HG03196 (cell line): ENCODE measurements around the gene THTPA.

Experiments used
- ATAC-seq: cut with Tn5 transposase; IDR thresholded peaks from one replicate; pipeline ENCODE4 v1.9.1; 2021; ENCODE audit not compliant: unreplicated experiment

THTPA gene

DNA sequence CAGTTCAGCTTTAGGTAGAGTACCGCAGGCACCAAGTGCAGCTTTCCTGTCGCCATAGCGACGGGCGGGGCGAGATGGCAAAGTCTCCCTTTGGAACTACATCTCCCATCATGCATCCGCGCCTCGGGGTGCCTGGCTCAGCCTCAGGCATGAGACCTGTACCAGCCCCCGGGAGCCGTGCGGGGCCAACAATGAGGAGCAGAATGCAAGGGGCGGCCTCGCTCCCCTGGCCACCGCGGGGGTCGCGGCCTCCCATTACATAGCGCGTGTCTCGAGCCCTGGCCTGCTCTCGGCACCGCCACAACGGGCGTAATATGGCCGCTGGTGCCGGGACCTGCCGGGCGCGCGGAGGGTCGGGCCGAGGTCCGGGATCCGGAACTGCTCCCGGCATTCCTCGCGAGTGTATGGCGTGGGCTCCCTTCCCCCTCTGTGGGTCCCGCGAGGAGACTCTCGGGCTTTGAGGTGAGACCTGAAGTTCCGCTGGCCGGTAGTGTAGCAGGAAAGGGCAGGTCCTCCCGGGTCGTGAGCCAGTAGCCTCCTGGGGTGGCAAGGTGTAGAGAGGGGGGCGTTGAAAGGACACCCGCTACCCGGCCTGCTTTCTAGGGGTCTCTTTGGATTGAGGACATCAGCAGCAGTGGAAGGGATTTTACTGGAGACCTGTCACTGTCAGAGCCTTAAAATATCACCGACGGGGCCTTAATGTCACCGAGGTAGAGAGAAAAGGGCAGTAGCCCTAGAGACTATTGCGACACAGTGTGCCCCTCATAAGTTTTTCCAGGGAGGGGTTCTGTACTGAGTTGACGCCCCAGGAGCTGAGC lies at the start of gene THTPA:
THTPA (plus strand) TSS at position 390 of the 818 bp plus-strand sequence. CDS start 487 bp downstream, outside the sequence.
- peak; percentile 88 for ATAC-seq

DNA sequence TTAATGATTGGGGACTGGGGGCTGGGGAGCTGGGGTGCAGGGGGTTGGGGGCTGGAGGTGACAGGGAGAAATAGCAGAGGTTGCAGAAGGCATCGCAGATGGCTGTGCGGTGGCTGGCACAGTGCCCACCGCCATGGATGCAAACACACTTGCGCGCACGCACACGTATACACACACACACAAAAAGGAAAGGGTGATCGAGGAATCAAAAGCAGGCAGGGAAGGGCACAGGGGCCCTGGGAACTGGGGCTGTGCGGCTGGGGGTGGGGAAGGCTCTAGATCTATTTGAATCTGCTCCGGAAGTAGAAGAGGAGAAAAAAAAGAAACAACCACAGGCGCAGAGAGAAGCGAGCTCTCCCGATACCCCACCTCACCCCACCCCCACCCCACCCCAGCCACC lies 43.9 kb upstream of the THTPA start:
- ATAC-seq, result no peak

GRCh38 chr14:23513005-23513817 lies 42.9 kb upstream of the THTPA start:
- no peak for ATAC-seq

GRCh38 chr14:23513818-23514643 lies 42.0 kb upstream of the THTPA start:
- no peak for ATAC-seq

DNA sequence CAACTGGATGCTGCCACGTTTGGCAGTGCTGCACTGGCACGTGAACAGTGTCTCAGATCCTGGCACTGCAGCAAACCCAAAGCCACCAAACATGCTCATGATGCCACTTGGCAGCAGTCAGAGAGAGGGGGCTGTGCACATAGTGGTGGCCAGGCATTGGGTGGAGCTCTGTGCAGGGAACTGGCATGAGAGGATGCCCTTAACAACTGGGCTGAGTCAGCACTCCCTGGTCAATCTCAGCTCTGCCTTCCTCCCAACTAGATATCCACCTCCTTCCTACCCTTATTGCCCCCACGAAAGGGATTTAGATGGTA lies 41.5 kb upstream of the THTPA start:
- ATAC-seq, result no peak

- ATAC-seq, result no peak
These were observed 38.3 kb upstream of the THTPA start for GRCh38 chr14:23517650-23518326.

DNA sequence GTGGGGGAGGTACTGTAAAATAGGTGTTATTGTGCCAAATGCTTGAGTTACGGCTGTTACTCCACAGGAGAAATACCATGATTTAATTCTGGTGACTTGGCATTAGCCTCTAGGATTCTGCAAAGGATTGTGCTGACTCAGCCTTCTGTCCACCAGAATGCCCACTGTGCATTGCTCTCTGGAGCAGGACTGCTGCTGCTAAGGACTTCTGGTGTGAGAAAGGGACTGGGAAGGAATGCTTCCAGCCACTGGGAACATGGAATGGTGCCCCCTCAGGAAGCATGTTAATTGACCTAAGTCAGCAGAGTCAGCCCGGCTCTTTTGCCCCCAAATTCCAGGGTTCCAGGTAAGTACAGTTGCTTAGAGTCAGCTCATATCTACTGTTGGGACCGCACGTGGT lies 37.4 kb upstream of the THTPA start:
- ATAC-seq, result no peak

- ATAC-seq, result no peak
These were observed 35.1 kb upstream of the THTPA start for GRCh38 chr14:23520899-23521533.

DNA sequence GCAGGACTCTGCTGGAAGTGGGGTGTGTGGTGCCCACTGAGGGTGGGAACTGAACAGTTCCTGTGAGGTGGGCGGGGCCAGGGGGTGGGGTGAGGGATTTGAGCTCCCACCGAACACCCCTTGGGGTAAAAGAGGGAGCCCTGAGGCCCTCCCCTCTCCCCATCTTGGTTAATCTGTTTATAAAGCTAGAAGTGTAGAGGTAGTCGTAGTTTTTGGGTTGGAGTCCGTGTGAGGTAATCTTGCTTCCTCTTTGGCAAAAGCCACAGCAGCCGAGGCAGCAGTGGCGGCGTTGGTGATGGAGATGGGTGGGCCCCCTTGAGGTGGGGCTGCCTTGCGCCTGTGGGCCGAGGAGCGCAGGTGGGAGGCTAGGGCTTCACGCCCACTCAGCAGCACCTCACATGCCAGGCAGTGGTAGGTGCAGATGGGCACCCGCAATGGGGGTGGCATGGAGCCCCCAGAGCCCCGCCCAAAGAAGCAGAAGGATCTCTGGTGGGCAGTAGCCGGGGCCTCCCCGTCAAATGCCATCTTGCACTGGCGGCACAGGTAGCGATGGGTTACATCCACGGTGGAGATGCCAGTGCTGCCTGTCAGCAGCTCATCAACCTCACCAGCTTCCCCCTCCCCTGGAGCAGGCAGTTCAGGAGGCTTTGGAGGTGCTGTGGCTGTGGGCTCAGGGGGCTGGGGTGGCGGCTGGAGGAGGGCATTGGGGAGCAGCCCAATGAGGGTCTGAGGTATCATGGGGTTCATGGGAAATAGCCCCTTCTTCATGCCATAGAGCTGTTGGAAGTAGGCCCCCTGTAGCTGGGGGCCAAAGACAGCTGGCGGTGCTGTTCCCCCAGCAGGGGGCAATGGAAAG lies 34.1 kb upstream of the THTPA start:
- no peak for ATAC-seq

DNA sequence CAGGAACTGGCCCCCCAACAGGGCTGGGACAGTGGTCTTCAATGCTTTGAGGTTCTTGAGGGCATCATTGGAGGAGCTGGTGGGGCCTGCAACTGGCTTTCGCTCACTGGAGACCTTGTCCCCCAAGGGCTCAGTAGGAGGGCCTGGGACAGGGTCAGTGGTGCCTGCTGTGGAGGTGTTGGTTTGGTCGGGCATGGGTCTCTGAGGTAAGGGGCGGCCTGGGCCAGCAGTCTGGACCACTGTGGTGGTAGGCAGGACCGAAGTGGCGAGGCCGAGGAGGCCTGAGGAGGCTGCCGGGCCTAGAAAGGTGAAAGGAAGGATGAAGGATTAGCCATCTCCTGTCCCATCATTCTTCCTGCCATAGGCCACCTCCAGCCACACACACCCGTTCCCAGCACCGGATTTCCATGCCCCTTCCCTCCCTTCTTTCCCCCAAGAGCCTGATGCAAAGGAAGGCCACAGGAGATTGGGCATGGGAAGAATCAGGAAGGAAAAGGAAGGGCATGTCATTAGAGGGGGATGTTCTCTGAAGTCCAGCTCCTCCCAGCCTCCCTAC lies 33.4 kb upstream of the THTPA start:
- ATAC-seq, result no peak

DNA sequence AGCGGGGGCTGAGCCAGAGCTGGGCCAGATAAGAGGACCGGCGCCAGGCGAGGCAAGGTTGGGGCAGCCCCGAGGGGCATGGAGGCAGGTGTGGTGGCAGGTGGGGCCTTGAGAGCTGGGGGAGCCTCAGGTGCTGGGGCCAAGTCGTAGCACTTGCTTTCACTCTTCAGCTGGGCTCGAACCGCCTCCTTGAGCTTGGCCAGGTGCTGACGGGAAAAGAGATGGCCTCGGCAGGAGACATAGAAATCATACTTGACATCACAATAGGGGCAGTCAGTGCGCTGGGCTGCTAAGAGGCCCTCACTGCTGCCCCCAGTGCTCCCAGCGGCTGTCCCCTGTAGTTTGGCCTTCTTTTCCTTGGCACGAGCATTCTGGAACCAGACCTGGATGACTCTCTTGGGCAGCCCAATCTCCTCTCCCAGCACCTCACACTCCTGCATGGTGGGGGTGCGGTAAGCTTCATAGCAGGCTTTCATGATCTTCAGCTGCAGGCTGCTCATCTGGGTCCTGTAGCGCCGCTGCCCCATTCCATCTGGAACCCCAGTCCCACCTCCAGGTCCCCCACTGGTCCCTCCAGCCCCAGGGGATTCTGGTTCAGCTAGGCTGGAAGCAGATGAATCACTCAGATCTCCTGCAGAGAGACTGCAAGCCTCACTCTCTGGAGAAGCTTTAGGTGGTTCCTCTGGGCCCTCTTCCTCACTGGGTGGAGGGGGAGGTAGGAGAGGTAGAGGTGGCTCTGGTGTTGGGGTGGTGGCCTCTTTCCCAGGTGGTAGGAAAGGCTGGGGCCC lies 32.6 kb upstream of the THTPA start:
- ATAC-seq, result no peak

DNA sequence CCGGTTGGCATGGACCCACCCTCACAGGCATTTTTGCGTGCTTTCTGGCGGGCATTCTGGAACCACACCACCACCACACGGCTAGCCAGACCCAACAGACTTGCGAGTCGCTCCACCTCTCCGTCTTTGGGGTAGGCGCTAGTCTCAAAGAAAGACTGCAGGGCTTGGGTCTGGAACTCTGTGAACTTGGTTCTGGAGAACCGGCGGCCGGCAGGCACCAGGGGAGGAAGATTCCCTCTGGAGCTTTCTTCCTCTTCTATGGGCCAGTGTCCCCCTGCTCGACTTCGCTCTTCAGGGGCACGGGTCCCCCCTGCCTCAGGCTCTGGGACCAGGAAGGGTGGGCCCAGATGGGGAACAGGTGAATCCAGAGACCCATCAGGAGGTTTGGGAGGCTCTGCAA lies 31.1 kb upstream of the THTPA start:
- no peak for ATAC-seq

DNA sequence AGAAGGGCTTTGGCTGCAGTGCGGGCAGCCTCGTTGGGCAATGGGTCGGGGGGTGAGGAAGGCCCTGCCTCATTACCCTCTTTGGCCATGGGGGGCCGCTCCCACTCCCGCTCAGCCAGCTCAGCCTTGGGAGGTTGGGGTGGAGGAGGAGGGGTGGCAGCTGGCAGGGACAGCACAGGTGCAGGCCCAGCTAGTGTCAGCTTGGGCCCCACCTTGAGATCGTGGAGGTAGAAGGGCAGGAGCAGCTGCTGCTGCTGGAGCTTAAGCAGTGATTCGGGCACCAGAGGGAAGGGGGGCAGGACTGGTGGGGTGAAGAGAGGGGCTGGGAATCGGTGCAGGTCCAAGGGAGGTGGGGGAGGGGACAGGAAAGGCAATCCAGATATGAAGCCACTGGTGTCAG lies 30.5 kb upstream of the THTPA start:
- no peak for ATAC-seq

GRCh38 chr14:23528555-23528954 lies 27.5 kb upstream of the THTPA start:
- ATAC-seq, result no peak

GRCh38 chr14:23529016-23529415 lies 27.1 kb upstream of the THTPA start:
- no peak for ATAC-seq

DNA sequence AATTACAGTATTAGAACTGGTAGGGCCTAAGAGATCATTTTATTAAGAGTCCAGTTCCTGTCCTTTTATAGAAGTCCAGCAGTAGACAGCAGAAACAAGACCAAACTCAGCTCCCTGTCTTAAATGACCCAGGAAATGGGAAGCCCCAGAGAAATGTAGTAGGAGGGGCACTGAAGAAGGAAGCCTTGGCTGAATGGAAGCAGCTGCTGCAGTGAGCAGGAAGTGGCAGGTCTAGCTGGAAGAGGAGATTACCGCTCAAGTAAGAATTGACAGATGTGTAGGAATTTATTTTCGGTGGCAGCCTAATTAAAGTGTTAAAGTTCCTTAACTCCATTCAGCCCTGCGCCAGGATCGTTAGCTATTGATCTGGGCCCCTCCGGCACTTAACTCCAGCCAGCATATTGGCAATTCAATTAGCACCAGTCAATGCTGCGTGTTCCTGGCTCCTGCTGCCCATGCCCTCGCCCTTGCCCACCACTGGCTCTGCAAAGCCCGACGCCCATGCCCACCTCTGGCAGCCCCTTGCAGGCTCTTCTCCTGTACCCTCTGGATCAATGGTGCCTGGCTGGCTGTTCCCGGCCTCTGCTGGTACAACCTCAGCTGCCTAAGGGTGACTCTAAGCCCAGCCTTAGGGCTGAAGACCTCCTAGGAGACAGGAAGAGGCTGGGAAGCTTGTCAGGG lies 25.6 kb upstream of the THTPA start:
- no peak for ATAC-seq

DNA sequence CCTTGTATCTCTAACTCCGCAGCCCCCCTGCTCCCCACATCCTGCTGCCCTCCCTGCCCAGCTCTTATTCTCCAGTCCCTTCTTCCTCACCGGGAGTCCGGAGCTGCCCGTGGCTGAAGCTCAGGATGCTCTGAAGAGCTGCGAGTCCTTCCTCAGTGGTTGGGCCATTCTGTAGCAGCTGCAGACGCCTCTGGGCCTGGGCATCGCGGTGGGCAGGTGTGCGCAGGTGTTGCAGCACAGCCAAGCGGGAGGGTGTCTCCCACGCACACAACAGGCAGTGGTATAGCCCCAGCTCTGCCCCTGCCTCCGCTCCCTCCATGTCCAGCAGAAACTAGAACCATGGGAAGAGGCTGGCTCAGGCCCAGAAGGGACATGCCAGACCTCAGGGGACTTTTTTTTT lies 24.7 kb upstream of the THTPA start:
- no peak for ATAC-seq

- ATAC-seq, result no peak
These were observed 23.4 kb upstream of the THTPA start for GRCh38 chr14:23532658-23533057.
